Mucosa of descending colon (tissue), 3 donors: ENCODE measurements around the gene KIF4A. TPM values are rescaled to one million over a fixed set of nuclear protein-coding genes. Genes with fewer than 3 reads are reported as not detected.

Experiments
- ATAC-seq: fragments of 200-7000 bp; cut with Tn5 transposase; one replicate; pipeline ENCODE4 v1.9.1; 2020; ENCODE audit warnings: mild to moderate bottlenecking, moderate library complexity
- DNase-seq, 3 donors: peaks; one replicate each; pipeline ENCODE4 v3.0.0-alpha.2; 2020
- H3K36me3 ChIP-seq: fragments of 200-600 bp; one replicate; pipeline ENCODE4 v1.8.0; 2021; ENCODE audit warnings: low read depth, mild to moderate bottlenecking
- H3K4me1 ChIP-seq: fragments of 200-600 bp; one replicate; pipeline ENCODE4 v1.8.0; 2021; ENCODE audit warnings: low read depth, mild to moderate bottlenecking
- H3K4me3 ChIP-seq: fragments of 200-600 bp; one replicate; pipeline ENCODE4 v1.8.0; 2021; ENCODE audit warnings: mild to moderate bottlenecking
- H3K9me3 ChIP-seq: fragments of 200-600 bp; one replicate; pipeline ENCODE4 v1.8.0; 2021; ENCODE audit warnings: mild to moderate bottlenecking
- CTCF ChIP-seq: fragments of 200-600 bp; IDR thresholded peaks from one replicate; pipeline ENCODE4 v1.8.0; 2022; ENCODE audit warnings: antibody characterized with exemption, mild to moderate bottlenecking
- intact Hi-C, 2 donors: fragments of 100-400 bp; cut with DNase I in 1 of 2; cut with micrococcal nuclease in 1 of 2; formaldehyde crosslinking; loops; one replicate each; pipeline versions ENCODE4 v1.11.0 to v1.11.1; 2022; cut with DNase I, micrococcal nuclease
- total RNA-seq, 3 donors: library from RNA; stranded (reverse); fragmentation: NEBNext Ultra II Directional in 2 of 3; extraction: Animal tissue kit (Norgen Biotek cat#: 25700) in 2 of 3; gene quantifications; one replicate each; pipeline versions ENCODE4 v1.2.1 to v1.2.4, GENCODE V29; 2021 to 2023
- donor health status: DM: no; HTN: no; CAD: no; lungs with moderate emphysema.
- donor health status: DM: no; HTN: no; CAD: no.
- donor health status: DM: no; HTN: yes; CAD: no.

Gene KIF4A
- total RNA-seq, 3 donors from 2014 or later: 1.5 to 10.7 (median 3.1) TPM

- intact Hi-C loops: no loop called here
- Histone ChIP-seq H3K4me3 (no peak overlapping the region), H3K4me1 (no peaks in the 10 kb centered on the region), H3K36me3 (no peaks in the 10 kb centered on the region), H3K9me3 (no peaks in the 10 kb centered on the region)
- TF ChIP-seq CTCF: no peak
- no peak for DNase-seq
- ATAC-seq: peak; percentile 33
These were observed 42.7 kb upstream of the KIF4A start for GRCh38 chrX:70247252-70247651.

- Histone ChIP-seq H3K4me1 (no peaks in the 10 kb centered on the region), H3K36me3 (no peaks in the 10 kb centered on the region), H3K4me3 (no peak overlapping the region), H3K9me3 (no peaks in the 10 kb centered on the region)
- TF ChIP-seq CTCF: no peak
- intact Hi-C loops: no loop called here
- ATAC-seq (no peak), DNase-seq (no peak)
These were observed 37.4 kb upstream of the KIF4A start for GRCh38 chrX:70252491-70252890.

DNA sequence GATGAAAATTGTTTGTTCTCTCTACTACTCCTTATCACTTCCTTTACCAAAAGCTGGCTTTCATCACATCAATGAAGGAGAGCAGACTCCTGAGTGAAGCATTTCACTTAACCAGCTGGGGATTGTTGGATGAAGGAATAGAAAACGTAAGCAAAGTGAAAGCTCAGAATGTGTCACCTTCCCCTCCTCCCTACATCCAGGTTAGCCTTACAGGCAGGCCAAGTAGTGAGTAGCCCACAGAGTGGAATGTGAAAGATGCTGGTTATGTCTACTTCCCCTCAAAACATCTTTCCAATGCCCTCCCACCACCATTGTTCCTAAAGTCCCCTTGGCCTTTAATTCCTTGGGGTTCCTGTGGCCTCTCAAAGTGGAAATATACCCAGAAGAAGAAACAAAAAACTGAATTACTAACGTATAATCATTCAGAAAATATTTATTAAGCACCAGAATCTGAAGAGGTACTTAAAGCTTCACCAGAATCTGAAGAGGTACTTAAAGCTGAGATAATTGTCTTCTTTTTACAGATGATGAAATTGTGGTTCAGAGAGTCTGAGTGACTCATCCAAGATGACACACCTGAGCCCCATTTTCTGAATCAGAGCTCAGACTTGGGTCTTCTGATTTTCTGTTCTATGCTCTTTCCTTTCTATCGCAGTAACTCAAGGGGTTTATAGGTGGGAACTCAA is 36.4 kb upstream of the KIF4A start:
- H3K9me3 ChIP-seq: no peaks in the 10 kb centered on the region
- no peak for TF ChIP-seq CTCF
- H3K4me1 ChIP-seq: no peaks in the 10 kb centered on the region
- ATAC-seq (no peak), DNase-seq (no peak)
- intact Hi-C loops: no loop called here
- H3K36me3 ChIP-seq: no peaks in the 10 kb centered on the region
- H3K4me3 ChIP-seq: no peak overlapping the region

DNA sequence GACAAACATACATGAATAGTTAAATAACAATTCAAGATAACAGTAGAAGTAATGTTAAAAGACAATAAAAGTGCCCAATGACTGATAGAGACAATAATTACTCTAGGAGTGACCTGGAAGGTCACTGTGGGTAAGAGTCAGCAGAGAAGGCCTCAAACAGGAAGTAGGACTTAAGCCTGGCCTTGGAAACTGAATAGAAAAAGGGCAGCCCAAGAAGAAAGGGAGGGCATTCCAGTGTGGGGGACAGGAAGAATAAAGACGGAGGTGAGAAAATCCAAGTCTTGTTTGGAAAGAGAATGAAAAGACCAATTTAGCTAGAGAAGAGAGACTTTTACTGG is 35.9 kb upstream of the KIF4A start:
- no peak for DNase-seq
- ATAC-seq: no peak
- Histone ChIP-seq H3K36me3 (no peaks in the 10 kb centered on the region), H3K4me1 (no peaks in the 10 kb centered on the region), H3K9me3 (no peaks in the 10 kb centered on the region), H3K4me3 (no peak overlapping the region)
- TF ChIP-seq CTCF: no peak
- intact Hi-C loops: no loop called here

- Histone ChIP-seq H3K9me3 (no peaks in the 10 kb centered on the region), H3K36me3 (no peaks in the 10 kb centered on the region), H3K4me3 (no peak overlapping the region), H3K4me1 (no peaks in the 10 kb centered on the region)
- ATAC-seq (no peak), DNase-seq (no peak)
- intact Hi-C loops: no loop called here
- no peak for TF ChIP-seq CTCF
These were observed 35.0 kb upstream of the KIF4A start for GRCh38 chrX:70254909-70255308.

DNA sequence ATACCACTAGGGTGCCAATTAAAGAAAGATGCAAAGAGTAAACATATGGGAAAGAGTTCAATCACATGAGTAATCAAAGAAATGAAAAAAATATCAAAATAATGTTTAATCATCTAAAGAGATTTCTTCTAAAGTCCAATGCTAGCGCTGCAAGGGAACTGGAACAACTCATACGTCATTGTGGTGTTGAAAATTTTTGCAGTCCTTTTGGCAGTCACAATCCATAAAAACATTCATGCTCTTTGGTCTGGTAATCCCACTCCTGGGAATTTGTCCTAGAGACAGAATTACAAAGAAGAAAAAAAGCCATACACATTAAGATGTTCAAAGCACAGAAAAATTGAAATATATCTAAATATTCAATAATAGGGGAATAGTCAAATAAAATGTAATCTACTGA is 34.5 kb upstream of the KIF4A start:
- no peaks in the 10 kb centered on the region for H3K9me3 ChIP-seq
- no peak overlapping the region for H3K4me3 ChIP-seq
- intact Hi-C loops: no loop called here
- no peak for ATAC-seq
- DNase-seq: no peak
- no peak for TF ChIP-seq CTCF
- no peaks in the 10 kb centered on the region for H3K36me3 ChIP-seq
- no peaks in the 10 kb centered on the region for H3K4me1 ChIP-seq
